Heart left ventricle (tissue), 13 donors: ENCODE measurements around the gene XYLT1.

Experiments used
- POLR2A ChIP-seq, 2 donors: fragments of 450-650 bp; IDR thresholded peaks; one replicate each; pipeline ENCODE4 v1.6.1; 2017; ENCODE audit warnings: antibody characterized with exemption in 2 of 2, mild to moderate bottlenecking in 2 of 2, moderate library complexity in 2 of 2
- TF ChIP-seq, protein P1 (sequence below), 12 donors: fragments of 200-600 bp; sonication (generic) in 4 of 12; IDR thresholded peaks; one replicate each; pipeline versions ENCODE4 v1.5.0 to v1.8.0; 2018 to 2022; ENCODE audit warnings: antibody characterized with exemption in 12 of 12, mild to moderate bottlenecking in 5 of 12
- donor health status: ischemic (EF 13 %, LVEDD 7.1; RV severe dilation, severe dysfunction).
- donor health status: DM: no; HTN: yes; CAD: no.
- donor health status: DM: no; HTN: no; CAD: no.
- donor health status: ischemic (EF 25% LVEDD 6.9; RV normal size, moderate dysfunction).
- donor health status: ischemic (EF 25% LVEDD 5.7; RV mildly dilated, moderate dysfunction).
- donor health status: ischemic (EF 35%, LVEDD 5.7; RV mildly dilated, moderate dysfunction).
- donor health status: nonischemic (EF 11% LVEDD 7.7; RV severe dilation, severe dysfunction).
- donor health status: DM: yes; HTN: yes; CAD: no.
- donor health status: PGD.
- donor health status: ischemic (EF 29% LVEDD 5.4; RV normal size, mild dysfunction).
- donor health status: nonischemic (EF 23%, LVEDD 6.1; RV moderate dilation, normal function).

DNA sequence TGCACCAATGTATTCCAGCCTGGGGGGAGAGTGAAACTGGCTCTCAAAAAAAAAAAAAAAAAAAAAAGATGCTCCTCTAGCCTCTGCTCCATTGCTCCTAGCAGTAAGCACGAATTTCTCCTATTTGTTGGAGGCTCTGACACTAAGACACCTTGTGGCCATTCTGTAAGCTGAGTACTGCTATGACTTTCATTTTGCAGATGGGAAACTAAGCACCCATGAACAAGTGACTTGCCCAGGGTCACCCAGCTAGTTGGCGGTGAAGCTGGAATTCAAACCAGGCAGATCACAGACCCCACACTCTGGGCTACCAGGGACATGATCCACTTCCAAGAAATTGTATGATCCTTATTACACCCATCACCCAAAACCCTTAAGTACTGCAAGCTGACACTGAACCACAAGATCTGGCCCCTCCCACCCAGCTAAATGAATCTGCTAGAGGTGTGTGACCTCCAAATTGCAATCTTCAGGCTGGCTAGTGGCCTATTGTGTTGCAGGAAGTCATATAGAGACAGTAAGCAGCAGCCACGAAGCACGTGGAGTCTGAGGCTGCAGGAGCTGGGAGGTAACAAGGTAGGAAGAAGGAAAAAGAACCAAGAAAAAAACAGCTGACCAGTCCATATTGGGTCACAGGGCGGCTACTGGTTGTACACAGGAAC is 209.4 kb downstream of the XYLT1 start:
- TF ChIP-seq, protein P1, sequence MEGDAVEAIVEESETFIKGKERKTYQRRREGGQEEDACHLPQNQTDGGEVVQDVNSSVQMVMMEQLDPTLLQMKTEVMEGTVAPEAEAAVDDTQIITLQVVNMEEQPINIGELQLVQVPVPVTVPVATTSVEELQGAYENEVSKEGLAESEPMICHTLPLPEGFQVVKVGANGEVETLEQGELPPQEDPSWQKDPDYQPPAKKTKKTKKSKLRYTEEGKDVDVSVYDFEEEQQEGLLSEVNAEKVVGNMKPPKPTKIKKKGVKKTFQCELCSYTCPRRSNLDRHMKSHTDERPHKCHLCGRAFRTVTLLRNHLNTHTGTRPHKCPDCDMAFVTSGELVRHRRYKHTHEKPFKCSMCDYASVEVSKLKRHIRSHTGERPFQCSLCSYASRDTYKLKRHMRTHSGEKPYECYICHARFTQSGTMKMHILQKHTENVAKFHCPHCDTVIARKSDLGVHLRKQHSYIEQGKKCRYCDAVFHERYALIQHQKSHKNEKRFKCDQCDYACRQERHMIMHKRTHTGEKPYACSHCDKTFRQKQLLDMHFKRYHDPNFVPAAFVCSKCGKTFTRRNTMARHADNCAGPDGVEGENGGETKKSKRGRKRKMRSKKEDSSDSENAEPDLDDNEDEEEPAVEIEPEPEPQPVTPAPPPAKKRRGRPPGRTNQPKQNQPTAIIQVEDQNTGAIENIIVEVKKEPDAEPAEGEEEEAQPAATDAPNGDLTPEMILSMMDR (IDR thresholded peaks at IDR 0.05) = no peak
- TF ChIP-seq POLR2A (IDR thresholded peaks at IDR 0.05) = no peak
